ENCODE results near the gene CDIPT. TPM values are rescaled to one million over a fixed set of nuclear protein-coding genes. Genes with fewer than 3 reads are reported as not detected.
A peak's percentile ranks its signal among the peaks of the same experiment; 100 is the strongest.

The CDIPT gene
- total and polyA plus RNA-seq, 2 of the 13 experiments (the other 11 are each of a cell fraction or from before 2014, with no cell fraction given), result 54.9 to 97.5 TPM

GRCh38 chr16:29862884-29863668, at the start of gene CDIPT (continued):
- TF ChIP-seq REST (IDR thresholded peaks at IDR 0.05; ENCODE audit: borderline replicate concordance in 1 of 2, low read depth in 1 of 2, low read length in 2 of 2) (peak in 1 of 2 experiments; percentile 34; a peak in 2 of 4 replicates), CENPT (CRISPR knock-in tag; IDR thresholded peaks at IDR 0.05; ENCODE audit: low read depth) (peak; percentile 26; the same call in 1 of the 2 replicates), TARDBP (CRISPR knock-in tag; IDR thresholded peaks at IDR 0.05) (peak; percentile 93), NFYC (CRISPR knock-in tag; IDR thresholded peaks at IDR 0.05) (peak; percentile 42; the same call in 1 of the 2 replicates), ZNF296 (CRISPR knock-in tag; conservative IDR thresholded peaks at IDR 0.05) (no peak; the same call in 1 of the 2 replicates), ZNF12 (CRISPR knock-in tag; IDR thresholded peaks at IDR 0.05) (0 out of 2 replicates have a peak, but pooled peaks have one; percentile 23), SMAD9 (CRISPR knock-in tag; IDR thresholded peaks at IDR 0.05) (no peak), TBX3 (IDR thresholded peaks at IDR 0.05; ENCODE audit: borderline replicate concordance) (no peak), RCOR2 (CRISPR knock-in tag; IDR thresholded peaks at IDR 0.05) (0 out of 2 replicates have a peak, but pooled peaks have one; percentile 38), CHD4 (IDR thresholded peaks at IDR 0.05; ENCODE audit: borderline replicate concordance, low read length) (no peak), ZNF589 (CRISPR knock-in tag; conservative IDR thresholded peaks at IDR 0.05) (peak; percentile 70; the same call in 1 of the 2 replicates), ZNF337 (CRISPR knock-in tag; IDR thresholded peaks at IDR 0.05; ENCODE audit: borderline replicate concordance, low read depth) (no peak), SRY (CRISPR knock-in tag; IDR thresholded peaks at IDR 0.05) (peak; percentile 86; the same call in 1 of the 2 replicates), ZNF253 (CRISPR knock-in tag; IDR thresholded peaks at IDR 0.05; ENCODE audit: borderline replicate concordance) (peak; percentile 18; the same call in 1 of the 2 replicates), KDM2A (CRISPR knock-in tag; IDR thresholded peaks at IDR 0.05; ENCODE audit: borderline replicate concordance, low read depth) (peak; percentile 91), KLF11 (CRISPR knock-in tag; IDR thresholded peaks at IDR 0.05) (peak; percentile 87), ZSCAN29 (CRISPR knock-in tag; conservative IDR thresholded peaks at IDR 0.05) (no peak), ZNF484 (CRISPR knock-in tag; IDR thresholded peaks at IDR 0.05; ENCODE audit: borderline replicate concordance, low read depth) (no peak), ZNF572 (CRISPR knock-in tag; IDR thresholded peaks at IDR 0.05) (no peak; the same call in 1 of the 2 replicates), PRPF4 (IDR thresholded peaks at IDR 0.05; ENCODE audit: low read depth, low read length, poor library complexity, severe bottlenecking) (no peak), SOX5 (CRISPR knock-in tag; IDR thresholded peaks at IDR 0.05; ENCODE audit: borderline replicate concordance) (peak; percentile 63; the same call in 1 of the 2 replicates), CREB1 (IDR thresholded peaks at IDR 0.05) (peak; percentile 89), CREB1 (CRISPR knock-in tag; IDR thresholded peaks at IDR 0.05) (peak; percentile 93)
- TF ChIP-seq, protein P1, sequence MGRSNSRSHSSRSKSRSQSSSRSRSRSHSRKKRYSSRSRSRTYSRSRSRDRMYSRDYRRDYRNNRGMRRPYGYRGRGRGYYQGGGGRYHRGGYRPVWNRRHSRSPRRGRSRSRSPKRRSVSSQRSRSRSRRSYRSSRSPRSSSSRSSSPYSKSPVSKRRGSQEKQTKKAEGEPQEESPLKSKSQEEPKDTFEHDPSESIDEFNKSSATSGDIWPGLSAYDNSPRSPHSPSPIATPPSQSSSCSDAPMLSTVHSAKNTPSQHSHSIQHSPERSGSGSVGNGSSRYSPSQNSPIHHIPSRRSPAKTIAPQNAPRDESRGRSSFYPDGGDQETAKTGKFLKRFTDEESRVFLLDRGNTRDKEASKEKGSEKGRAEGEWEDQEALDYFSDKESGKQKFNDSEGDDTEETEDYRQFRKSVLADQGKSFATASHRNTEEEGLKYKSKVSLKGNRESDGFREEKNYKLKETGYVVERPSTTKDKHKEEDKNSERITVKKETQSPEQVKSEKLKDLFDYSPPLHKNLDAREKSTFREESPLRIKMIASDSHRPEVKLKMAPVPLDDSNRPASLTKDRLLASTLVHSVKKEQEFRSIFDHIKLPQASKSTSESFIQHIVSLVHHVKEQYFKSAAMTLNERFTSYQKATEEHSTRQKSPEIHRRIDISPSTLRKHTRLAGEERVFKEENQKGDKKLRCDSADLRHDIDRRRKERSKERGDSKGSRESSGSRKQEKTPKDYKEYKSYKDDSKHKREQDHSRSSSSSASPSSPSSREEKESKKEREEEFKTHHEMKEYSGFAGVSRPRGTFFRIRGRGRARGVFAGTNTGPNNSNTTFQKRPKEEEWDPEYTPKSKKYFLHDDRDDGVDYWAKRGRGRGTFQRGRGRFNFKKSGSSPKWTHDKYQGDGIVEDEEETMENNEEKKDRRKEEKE (IDR thresholded peaks at IDR 0.05), result no peak
